GM18526 (cell line): Measurements from ENCODE around the gene CARHSP1.

Experiments
- POLR2A ChIP-seq: IDR thresholded peaks from 3 replicates; pipeline ENCODE4 v1.6.1; 2011; ENCODE audit not compliant: insufficient read length; ENCODE audit errors: extremely low read depth

CARHSP1 gene

DNA sequence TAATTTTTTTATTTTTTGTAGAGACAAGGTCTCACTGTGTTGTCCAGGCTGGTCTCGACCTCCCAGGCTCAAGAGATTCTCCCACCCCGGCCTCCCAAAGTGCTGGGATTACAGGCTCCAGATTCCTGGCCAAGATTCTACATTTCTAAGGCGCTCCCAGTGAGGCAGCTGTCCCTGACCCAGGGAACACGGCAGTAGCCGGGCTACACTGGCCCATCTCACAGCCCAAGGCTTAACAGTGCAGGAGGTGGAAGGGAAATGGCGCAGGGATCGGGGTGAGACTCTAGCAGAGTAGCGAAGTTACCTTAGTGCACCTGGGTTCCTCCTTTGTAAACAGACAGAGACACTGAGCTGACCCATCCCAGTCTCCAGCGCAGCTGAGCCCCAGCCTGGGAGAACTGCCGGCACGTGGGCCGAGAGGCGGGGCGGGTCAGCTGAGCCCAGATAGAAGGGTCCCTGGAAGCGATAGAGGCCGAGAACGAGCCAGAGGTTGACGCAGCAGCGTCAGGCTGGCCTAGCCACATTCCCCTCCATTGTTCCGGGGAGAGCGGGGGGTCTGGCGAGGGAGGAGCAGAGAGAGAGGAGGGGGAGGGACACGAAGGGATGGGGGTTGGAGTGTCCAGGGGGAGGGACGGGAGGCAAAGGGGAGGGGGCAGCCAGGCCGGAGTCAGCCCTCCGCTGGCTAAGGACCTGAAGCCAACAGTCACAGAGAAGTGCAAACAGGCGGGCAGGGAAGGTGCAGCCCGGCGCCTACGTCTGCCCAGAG, 2.5 kb downstream of the CARHSP1 start:
- no peak for TF ChIP-seq POLR2A

DNA sequence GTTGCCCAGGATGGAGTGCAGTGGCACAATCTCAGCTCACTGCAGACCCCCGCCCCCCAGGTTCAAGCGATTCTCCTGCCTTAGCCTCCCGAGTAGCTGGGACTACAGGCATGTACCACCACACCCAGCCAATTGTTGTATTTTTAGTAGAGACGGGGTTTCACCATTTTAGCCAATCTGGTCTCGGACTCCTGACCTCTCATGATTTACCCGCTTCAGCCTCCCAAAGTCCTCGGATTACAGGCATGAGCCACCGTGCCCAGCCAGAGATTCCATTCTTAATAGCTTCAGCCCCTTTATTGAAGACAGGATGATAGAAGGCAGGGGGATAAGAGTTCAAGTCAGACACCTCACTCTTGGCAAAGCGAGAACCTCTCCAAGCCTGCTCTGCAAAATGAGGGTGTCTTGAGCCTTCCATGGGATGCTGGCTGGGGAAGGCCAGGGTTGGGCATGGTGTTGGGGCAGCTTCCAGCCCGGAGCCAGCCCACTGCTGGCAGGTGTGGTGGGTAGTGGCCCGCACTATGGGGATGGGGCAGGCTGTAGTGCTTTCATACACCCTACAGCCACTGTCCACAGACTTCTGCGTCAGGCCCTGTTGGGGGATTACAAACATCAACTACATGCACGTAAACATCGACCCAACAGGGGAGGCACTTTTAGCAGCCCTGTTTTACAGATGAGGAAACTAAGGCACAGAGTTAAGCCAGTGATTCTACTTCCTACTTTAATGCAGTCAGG, 3.5 kb downstream of the CARHSP1 start:
- TF ChIP-seq POLR2A, result no peak

DNA sequence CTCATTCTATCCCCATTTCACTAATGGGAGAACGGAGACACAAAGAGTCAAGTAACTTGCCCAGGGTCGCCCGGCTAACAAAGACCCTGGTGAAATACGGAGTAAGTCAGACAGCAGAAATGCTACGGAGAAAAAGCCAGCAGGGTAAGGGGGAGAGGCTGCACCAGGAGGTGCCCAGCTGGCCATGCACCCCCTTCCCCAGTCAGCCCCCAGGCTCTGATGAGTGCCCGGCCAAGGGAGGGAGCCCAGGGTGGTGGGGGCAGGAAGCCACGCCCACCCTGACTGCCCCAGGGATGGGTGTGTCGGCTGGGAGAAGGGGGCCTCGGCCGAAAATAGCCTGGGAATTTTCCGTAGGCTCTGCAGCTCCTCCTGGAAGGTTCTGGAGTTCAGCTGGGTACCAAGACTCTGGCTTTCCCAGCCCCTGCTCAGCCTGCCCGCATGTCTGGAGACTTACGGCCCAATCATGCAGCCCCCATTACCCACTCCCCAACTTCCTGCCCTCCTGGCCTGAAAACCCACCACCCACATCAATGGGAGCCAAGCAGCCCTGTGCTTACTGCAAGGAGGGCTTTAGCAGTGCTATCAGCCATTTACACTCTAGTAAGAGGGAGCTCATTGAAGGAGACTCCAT, 4.2 kb downstream of the CARHSP1 start:
- TF ChIP-seq POLR2A, result no peak

GRCh38 chr16:8863594-8864424, 5.0 kb downstream of the CARHSP1 start:
- no peak for TF ChIP-seq POLR2A

GRCh38 chr16:8862309-8863130, 6.3 kb downstream of the CARHSP1 start:
- no peak for TF ChIP-seq POLR2A

- TF ChIP-seq POLR2A, result no peak
These were observed 7.1 kb downstream of the CARHSP1 start for GRCh38 chr16:8861563-8862308.

GRCh38 chr16:8859913-8860881, 8.6 kb downstream of the CARHSP1 start:
- no peak for TF ChIP-seq POLR2A

- TF ChIP-seq POLR2A, result no peak
These were observed 9.6 kb downstream of the CARHSP1 start for GRCh38 chr16:8858994-8859912.

- no peak for TF ChIP-seq POLR2A
These were observed 12.8 kb downstream of the CARHSP1 start for GRCh38 chr16:8855972-8856371.

- no peak for TF ChIP-seq POLR2A
These were observed 13.6 kb downstream of the CARHSP1 start for GRCh38 chr16:8855051-8855786.

GRCh38 chr16:8854298-8854948, 14.4 kb downstream of the CARHSP1 start:
- TF ChIP-seq POLR2A, result no peak

DNA sequence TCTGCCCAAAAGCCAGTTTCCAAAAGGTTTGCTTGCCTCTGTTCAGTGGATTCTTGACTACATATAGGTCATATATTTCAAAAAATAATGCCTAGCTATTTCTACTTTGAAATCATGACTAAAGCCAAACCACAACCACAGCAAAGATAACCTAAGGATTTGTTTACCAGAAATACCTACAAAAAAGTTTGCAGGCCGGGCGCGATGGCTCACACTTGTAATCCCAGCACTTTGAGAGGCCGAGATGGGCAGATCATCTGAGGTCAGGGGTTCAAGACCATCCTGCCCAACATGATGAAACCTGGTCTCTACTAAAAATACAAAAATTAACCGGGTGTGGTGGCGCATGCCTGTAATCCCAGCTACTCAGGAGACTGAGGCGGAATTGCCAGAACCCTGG, 15.2 kb downstream of the CARHSP1 start:
- TF ChIP-seq POLR2A, result no peak
